Measurements from ENCODE around the gene PRODH2. TPM values are rescaled to one million over a fixed set of nuclear protein-coding genes. Genes with fewer than 3 reads are reported as not detected.

The PRODH2 gene
- total RNA-seq, 1 donor from 2014 or later, result not detected

DNA sequence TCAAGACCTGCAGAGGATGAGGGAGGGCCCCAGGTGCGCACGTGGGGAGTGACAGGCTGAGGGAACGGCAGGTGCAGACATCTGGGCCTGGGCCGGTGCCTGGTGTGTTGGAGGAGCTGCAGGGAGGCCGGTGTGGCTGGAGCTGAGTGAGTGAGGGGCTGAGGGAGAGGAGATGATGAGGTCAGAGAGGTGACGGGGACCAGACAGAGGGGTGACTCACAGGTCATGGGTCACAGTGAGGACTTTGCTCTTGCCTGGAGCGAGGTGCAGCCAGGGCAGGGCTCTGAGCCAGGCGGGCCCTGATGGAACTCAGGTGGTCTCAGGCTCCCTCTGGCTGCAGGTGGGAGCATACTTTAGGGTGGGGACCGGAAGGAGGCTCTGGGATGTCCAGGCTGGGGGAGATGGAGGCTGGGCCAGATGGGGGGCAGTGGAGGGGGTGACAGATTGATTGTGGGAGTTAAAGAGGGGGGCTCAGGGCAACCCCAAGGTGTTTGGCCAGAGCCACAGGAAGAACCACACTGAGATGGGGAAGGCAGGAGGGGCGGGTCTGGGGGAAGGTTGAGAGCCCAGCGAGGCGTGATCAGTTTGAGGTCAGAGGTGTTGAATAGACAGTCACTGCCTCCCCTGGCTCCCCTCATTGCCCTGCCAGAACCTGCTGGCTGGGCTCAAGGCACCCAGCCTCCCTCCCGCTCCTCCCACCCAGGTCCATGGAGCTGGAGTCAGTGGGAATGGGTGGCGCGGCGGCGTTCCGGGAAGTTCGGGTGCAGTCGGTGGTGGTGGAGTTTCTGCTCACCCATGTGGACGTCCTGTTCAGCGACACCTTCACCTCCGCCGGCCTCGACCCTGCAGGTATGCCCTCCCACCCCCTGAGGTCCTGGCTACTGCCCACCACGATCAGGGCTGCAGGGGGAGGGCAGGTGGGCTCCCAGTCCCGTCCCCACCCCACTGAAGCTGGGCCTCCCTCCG, 28.9 kb downstream of the PRODH2 start:
- DNase-seq (ENCODE audit: low read depth, low spot score), result no peak
- TF ChIP-seq, protein P1, sequence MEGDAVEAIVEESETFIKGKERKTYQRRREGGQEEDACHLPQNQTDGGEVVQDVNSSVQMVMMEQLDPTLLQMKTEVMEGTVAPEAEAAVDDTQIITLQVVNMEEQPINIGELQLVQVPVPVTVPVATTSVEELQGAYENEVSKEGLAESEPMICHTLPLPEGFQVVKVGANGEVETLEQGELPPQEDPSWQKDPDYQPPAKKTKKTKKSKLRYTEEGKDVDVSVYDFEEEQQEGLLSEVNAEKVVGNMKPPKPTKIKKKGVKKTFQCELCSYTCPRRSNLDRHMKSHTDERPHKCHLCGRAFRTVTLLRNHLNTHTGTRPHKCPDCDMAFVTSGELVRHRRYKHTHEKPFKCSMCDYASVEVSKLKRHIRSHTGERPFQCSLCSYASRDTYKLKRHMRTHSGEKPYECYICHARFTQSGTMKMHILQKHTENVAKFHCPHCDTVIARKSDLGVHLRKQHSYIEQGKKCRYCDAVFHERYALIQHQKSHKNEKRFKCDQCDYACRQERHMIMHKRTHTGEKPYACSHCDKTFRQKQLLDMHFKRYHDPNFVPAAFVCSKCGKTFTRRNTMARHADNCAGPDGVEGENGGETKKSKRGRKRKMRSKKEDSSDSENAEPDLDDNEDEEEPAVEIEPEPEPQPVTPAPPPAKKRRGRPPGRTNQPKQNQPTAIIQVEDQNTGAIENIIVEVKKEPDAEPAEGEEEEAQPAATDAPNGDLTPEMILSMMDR (conservative IDR thresholded peaks at IDR 0.05), result no peak
- Mint-ChIP-seq H3K27ac (ENCODE audit: unreplicated experiment) (no peak overlapping the region), H3K4me1 (peaks cover 7% of the 10 kb centered on the region), H3K9me3 (no peaks in the 10 kb centered on the region), H3K4me3 (no peak overlapping the region), H3K36me3 (ENCODE audit: low read depth) (peaks cover 3% of the 10 kb centered on the region), H3K27me3 (ENCODE audit: low read depth) (no peaks in the 10 kb centered on the region)

DNA sequence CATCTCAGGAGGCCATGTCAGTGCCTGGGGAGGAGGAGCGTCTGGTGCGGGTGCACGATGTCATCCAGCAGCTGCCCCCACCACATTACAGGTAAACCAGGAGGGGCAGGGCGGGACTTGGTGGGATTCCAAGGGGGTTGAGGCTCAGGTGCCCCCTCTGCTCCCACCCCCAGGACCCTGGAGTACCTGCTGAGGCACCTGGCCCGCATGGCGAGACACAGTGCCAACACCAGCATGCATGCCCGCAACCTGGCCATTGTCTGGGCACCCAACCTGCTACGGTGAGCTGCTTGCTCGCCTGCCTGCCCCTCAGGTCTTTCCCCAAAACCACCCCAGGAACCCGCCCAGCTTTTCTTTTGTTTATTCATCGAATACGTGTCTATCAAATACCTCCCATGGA, 30.1 kb downstream of the PRODH2 start:
- H3K27me3 Mint-ChIP-seq (ENCODE audit: low read depth), result no peaks in the 10 kb centered on the region
- H3K36me3 Mint-ChIP-seq (ENCODE audit: low read depth), result peaks cover 3% of the 10 kb centered on the region
- H3K9me3 Mint-ChIP-seq, result no peaks in the 10 kb centered on the region
- H3K4me3 Mint-ChIP-seq, result no peak overlapping the region
- DNase-seq (ENCODE audit: low read depth, low spot score), result no peak
- no peak overlapping the region for H3K27ac Mint-ChIP-seq (ENCODE audit: unreplicated experiment)
- H3K4me1 Mint-ChIP-seq, result peaks cover 12% of the 10 kb centered on the region
- TF ChIP-seq, protein P1 (conservative IDR thresholded peaks at IDR 0.05), result no peak

DNA sequence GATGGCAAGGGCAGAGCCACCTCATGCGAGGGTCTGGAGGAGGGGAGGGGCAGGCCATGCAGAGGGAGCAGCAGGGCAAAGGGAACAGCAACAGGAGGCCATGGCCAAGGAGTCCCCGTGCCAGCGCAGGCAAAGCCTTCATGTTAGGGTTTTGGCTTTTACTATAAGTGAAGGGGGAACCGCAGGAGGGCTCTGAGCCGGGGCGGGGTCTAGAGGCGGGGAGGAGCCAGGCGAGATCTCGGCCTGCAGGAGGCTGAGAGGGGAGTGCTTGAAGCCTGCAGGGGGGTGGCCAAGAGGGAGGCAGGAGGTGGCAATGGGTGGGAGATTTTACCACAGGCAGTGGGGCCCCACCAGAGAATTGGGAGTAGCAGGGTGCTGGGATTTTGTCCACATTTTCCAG, 31.0 kb downstream of the PRODH2 start:
- Mint-ChIP-seq H3K4me3 (no peak overlapping the region), H3K9me3 (no peaks in the 10 kb centered on the region), H3K27ac (ENCODE audit: unreplicated experiment) (no peak overlapping the region), H3K4me1 (peaks cover 21% of the 10 kb centered on the region), H3K27me3 (ENCODE audit: low read depth) (no peaks in the 10 kb centered on the region), H3K36me3 (ENCODE audit: low read depth) (peaks cover 3% of the 10 kb centered on the region)
- TF ChIP-seq, protein P1 (conservative IDR thresholded peaks at IDR 0.05), result no peak
- DNase-seq (ENCODE audit: low read depth, low spot score), result no peak

DNA sequence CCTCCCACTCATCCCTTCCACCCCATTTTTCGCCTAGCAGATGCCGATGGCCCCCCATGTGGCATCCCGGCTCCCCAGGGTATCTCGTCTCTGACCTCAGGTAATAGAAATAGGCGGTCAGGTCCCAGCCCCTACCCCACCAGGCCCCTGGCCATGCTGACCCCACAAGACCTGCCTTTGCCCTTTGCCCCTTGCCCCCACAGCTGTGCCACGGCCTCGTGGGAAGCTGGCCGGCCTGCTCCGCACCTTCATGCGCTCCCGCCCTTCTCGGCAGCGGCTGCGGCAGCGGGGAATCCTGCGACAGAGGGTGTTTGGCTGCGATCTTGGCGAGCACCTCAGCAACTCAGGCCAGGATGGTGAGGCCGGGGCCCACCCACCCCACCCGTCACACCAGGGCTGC, 31.9 kb downstream of the PRODH2 start:
- Mint-ChIP-seq H3K27me3 (ENCODE audit: low read depth) (no peaks in the 10 kb centered on the region), H3K4me1 (peaks cover 28% of the 10 kb centered on the region), H3K4me3 (no peak overlapping the region), H3K27ac (ENCODE audit: unreplicated experiment) (no peak overlapping the region), H3K9me3 (no peaks in the 10 kb centered on the region), H3K36me3 (ENCODE audit: low read depth) (peaks cover 3% of the 10 kb centered on the region)
- TF ChIP-seq, protein P1 (conservative IDR thresholded peaks at IDR 0.05), result no peak
- no peak for DNase-seq (ENCODE audit: low read depth, low spot score)

DNA sequence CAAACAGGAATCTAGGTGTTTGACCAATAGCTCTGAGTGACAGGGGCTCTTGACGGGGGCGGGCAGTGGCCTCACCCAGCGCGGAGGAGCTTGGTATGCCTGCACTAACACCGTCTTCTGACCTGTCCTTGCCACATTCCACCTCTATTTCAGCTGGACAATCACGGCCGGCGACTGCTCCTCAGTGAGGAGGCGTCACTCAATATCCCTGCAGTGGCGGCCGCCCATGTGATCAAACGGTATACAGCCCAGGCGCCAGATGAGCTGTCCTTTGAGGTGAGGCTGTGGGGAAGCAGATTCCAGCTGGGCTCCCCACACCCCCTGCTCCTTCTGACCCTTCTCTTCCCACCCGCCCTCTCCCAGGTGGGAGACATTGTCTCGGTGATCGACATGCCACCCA, 32.6 kb downstream of the PRODH2 start:
- Mint-ChIP-seq H3K4me3 (no peak overlapping the region), H3K4me1 (peaks cover 31% of the 10 kb centered on the region), H3K27me3 (ENCODE audit: low read depth) (peaks cover 2% of the 10 kb centered on the region), H3K36me3 (ENCODE audit: low read depth) (peaks cover 3% of the 10 kb centered on the region), H3K27ac (ENCODE audit: unreplicated experiment) (no peak overlapping the region), H3K9me3 (no peaks in the 10 kb centered on the region)
- TF ChIP-seq, protein P1 (conservative IDR thresholded peaks at IDR 0.05), result no peak
- no peak for DNase-seq (ENCODE audit: low read depth, low spot score)

Measured in neural crest cell (in vitro differentiated cells).